Transverse colon (tissue), 3 donors: Measurements from ENCODE around the gene GPR21.

Source experiments
- POLR2A ChIP-seq: fragments of 450-650 bp; IDR thresholded peaks from one replicate; pipeline ENCODE4 v1.6.1; 2016; ENCODE audit warnings: antibody characterized with exemption, mild to moderate bottlenecking, moderate library complexity
- TF ChIP-seq, protein P1 (sequence below), 5 experiments: fragments of 200-600 bp in 3 of 5; fragments of 450-650 bp in 2 of 5; sonication (generic) in 3 of 5; IDR thresholded peaks; 1 replicate in 2 of 5; 2 replicates in 3 of 5; pipeline ENCODE4 v1.5.1; 2016 to 2017; ENCODE audit warnings: antibody characterized with exemption in 5 of 5, inconsistent platforms in 3 of 5, mild to moderate bottlenecking in 2 of 5, moderate library complexity in 1 of 5

DNA sequence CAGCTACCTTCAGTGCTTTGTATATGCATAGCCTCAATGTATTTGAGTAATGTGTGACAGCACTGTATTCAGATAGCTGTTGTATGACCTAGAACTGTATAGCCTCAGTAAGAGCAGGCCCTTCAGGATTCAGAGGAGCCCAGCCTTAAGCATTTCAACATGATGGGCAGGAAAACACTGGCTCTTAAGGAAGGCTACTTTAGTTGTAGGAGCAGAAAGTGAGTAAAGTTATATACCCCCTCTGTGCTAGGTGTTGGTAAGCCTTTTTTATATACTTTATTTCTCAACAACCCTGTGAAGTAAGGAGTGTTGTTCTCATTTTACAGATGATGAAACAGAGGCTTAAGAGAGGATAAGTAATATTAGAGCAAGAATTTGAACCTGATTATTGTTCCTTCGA is 1.5 kb upstream of the GPR21 start:
- TF ChIP-seq, protein P1, sequence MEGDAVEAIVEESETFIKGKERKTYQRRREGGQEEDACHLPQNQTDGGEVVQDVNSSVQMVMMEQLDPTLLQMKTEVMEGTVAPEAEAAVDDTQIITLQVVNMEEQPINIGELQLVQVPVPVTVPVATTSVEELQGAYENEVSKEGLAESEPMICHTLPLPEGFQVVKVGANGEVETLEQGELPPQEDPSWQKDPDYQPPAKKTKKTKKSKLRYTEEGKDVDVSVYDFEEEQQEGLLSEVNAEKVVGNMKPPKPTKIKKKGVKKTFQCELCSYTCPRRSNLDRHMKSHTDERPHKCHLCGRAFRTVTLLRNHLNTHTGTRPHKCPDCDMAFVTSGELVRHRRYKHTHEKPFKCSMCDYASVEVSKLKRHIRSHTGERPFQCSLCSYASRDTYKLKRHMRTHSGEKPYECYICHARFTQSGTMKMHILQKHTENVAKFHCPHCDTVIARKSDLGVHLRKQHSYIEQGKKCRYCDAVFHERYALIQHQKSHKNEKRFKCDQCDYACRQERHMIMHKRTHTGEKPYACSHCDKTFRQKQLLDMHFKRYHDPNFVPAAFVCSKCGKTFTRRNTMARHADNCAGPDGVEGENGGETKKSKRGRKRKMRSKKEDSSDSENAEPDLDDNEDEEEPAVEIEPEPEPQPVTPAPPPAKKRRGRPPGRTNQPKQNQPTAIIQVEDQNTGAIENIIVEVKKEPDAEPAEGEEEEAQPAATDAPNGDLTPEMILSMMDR (IDR thresholded peaks at IDR 0.05) = no peak
- TF ChIP-seq POLR2A = no peak
